Fibroblast of gingiva (primary cell): ENCODE data around the gene SMARCD2.
"Not testable (repeated sequence)": the region's sequence is repeated elsewhere in the genome, so short reads cannot be mapped to it uniquely, and the experiment has no call there.

ENCODE experiments used
- DNase-seq: peaks from one replicate; pipeline ENCODE4 v3.0.0-alpha.2; 2011; ENCODE audit warnings: low read depth

The SMARCD2 gene

GRCh38 chr17:63800783-63801182 is 41.7 kb downstream of the SMARCD2 start:
- DNase-seq, result no peak

- DNase-seq, result no peak
Measured at GRCh38 chr17:63798572-63799106, 43.8 kb downstream of the SMARCD2 start.

GRCh38 chr17:63796375-63796774 is 46.1 kb downstream of the SMARCD2 start:
- DNase-seq, result not testable (repeated sequence)

GRCh38 chr17:63792055-63792729 is 50.3 kb downstream of the SMARCD2 start:
- DNase-seq, result no peak

- DNase-seq, result no peak
Measured at GRCh38 chr17:63790057-63790456, 52.4 kb downstream of the SMARCD2 start.

- no peak for DNase-seq
Measured at GRCh38 chr17:63786971-63787711, 55.3 kb downstream of the SMARCD2 start.

- DNase-seq, result no peak
Measured at GRCh38 chr17:63786117-63786516, 56.4 kb downstream of the SMARCD2 start.

- peak; percentile 47 for DNase-seq
Measured at GRCh38 chr17:63785556-63785955, 56.9 kb downstream of the SMARCD2 start.

GRCh38 chr17:63783522-63783921 is 59.0 kb downstream of the SMARCD2 start:
- no peak for DNase-seq
